Stomach smooth muscle (tissue), 2 donors: ENCODE results near the gene TP53RK.

Source experiments
- H3K27ac ChIP-seq: one replicate; pipeline ENCODE4 v1.7.0; 2013; ENCODE audit warnings: mild to moderate bottlenecking, low read length, inconsistent platforms
- H3K27me3 ChIP-seq, 2 donors: one replicate each; pipeline ENCODE4 v1.7.0; 2013; ENCODE audit warnings: low read length in 2 of 2; ENCODE audit not compliant: insufficient read depth in 2 of 2, control insufficient read depth in 1 of 2
- H3K36me3 ChIP-seq, 2 donors: one replicate each; pipeline ENCODE4 v1.7.0; 2013; ENCODE audit warnings: low read length in 2 of 2; ENCODE audit not compliant: control insufficient read depth in 2 of 2, insufficient read depth in 2 of 2
- H3K4me1 ChIP-seq: one replicate; pipeline ENCODE4 v1.7.0; 2013; ENCODE audit warnings: low read length; ENCODE audit not compliant: control insufficient read depth, insufficient read depth
- H3K4me3 ChIP-seq, 2 donors: one replicate each; pipeline ENCODE4 v1.7.0; 2013; ENCODE audit warnings: low read length in 2 of 2
- H3K9ac ChIP-seq, 2 donors: one replicate each; pipeline ENCODE4 v1.7.0; 2013; ENCODE audit warnings: low read length in 2 of 2, mild to moderate bottlenecking in 1 of 2
- H3K9me3 ChIP-seq, 2 donors: one replicate each; pipeline ENCODE4 v1.7.0; 2013; ENCODE audit warnings: low read length in 2 of 2; ENCODE audit not compliant: control insufficient read depth in 2 of 2
- donor health status: healthy.
- donor health status: Pancreatic carcinoma.

The TP53RK gene

DNA sequence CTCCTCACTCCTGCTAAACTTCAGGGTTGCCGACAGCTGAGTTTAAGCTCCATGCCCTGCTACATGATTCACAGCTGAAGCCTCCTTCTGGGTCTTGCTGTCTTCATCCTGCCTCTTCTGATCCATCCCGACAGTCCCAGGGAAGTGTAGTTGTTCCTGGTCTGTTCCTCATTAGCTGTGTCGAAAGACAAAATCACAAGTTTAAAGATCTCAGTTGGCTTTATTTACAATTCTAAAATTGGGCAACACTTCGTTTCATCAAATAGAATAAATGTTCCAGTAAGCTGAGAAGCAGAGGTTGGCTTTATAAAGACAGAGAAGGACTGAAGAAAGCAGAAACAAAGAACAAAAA, 16.1 kb upstream of the TP53RK start:
- Histone ChIP-seq H3K36me3 (no peaks in the 10 kb centered on the region), H3K4me3 (no peak overlapping the region), H3K27me3 (peaks cover 0 to 7% of the 10 kb centered on the region in 2 donors), H3K9me3 (no peaks in the 10 kb centered on the region), H3K9ac (no peak overlapping the region), H3K4me1 (peaks cover 12% of the 10 kb centered on the region), H3K27ac (no peak overlapping the region)

DNA sequence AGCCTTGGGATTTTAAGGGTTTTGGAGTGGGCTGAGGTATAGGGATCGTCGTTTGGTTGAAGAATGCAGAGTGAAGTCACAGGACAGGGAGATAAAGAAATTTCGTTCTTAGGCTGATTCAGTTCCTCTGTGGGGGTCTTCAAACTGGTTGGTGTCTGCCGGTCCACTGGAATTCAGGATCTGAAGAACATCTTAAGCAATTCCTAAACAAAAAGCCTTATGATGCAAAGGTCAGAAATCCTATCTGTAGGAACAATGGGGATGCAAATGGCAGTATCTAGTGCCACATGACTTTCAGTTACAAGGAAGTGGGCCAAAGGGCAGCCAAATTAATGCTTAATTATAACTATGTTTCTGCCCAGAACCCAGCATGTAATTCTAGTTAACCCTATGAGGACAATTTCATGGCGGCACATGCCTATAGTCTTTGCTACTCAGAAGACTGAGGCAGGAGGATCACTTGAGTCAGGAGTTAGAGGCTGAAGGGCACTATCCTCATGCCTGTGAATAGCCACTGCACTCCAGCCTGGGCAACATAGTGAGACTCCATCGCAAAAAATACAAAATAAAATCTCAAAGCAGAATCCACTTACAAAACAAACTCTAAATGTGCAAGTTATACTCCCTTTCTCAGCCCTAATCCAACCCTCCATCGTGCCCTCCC, 15.6 kb upstream of the TP53RK start:
- no peak overlapping the region for H3K27ac ChIP-seq
- H3K9me3 ChIP-seq, result no peaks in the 10 kb centered on the region
- H3K4me3 ChIP-seq, result no peak overlapping the region

DNA sequence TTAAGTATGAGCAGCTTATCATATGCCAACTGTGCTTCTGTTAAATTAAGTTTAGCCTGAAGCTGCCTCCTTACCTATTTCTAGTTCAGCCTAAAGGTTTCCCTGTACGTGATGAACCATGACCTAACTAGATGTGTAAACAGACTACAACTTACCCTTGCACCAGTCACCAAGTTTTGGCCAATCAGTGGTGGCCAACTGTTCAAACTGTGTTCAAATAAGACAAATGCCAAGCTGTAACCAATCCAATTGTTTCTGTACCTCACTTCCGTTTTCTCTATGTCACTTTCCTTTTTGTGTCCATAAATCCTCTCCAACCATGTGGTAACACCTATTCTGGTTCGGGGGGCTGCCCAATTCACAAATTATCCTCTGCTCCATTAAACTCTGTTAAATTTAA, 14.2 kb upstream of the TP53RK start:
- no peaks in the 10 kb centered on the region for H3K9me3 ChIP-seq
- no peaks in the 10 kb centered on the region for H3K4me1 ChIP-seq
- H3K27me3 ChIP-seq, result peaks cover 0 to 12% of the 10 kb centered on the region in 2 donors
- no peak overlapping the region for H3K27ac ChIP-seq
- no peak overlapping the region for H3K4me3 ChIP-seq
- H3K36me3 ChIP-seq, result no peaks in the 10 kb centered on the region
- no peak overlapping the region for H3K9ac ChIP-seq

More for the DNA sequence above, 15.6 kb upstream of the TP53RK start:
- peaks cover 0 to 10% of the 10 kb centered on the region in 2 donors for H3K27me3 ChIP-seq
- no peak overlapping the region for H3K9ac ChIP-seq
- no peaks in the 10 kb centered on the region for H3K36me3 ChIP-seq
- peaks cover 7% of the 10 kb centered on the region for H3K4me1 ChIP-seq

DNA sequence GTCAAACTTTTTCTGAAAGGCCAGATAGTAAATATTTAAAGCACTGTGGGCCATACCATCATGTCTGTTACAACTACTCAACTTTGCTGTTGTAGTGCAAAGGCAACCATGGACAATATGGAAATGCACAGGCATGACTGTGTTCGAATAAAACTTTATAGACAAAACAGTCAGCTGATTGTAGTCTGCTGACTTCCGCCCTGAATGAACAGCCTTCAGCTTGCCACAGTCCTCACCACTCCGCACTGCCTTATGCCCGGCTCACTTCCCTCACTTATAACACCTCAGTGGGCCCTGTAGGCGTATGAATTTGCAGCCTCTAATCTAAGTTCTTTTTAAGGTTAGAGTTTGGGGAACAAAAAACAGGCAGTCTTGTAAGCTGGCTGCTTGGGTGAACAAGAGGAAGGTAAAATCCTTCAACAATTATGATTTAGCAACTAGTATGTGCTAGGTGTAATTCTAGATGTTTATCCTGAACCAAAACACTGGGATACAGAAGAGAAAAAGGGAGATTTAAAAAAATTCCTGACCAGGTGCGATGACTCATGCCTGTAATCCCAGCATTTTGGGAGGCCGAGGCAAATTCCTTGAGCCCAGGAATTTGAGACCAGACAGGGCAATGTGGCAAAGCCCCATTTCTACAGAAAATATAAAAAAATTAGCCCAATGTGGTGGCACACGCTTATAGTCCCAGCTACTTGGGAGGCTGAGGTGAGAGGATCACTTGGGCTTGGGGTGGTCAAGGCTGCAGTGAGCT, 13.4 kb upstream of the TP53RK start:
- H3K36me3 ChIP-seq, result no peaks in the 10 kb centered on the region
- no peaks in the 10 kb centered on the region for H3K9me3 ChIP-seq
- peaks cover 0 to 13% of the 10 kb centered on the region in 2 donors for H3K27me3 ChIP-seq
- no peak overlapping the region for H3K9ac ChIP-seq
- no peak overlapping the region for H3K4me3 ChIP-seq
- no peak overlapping the region for H3K27ac ChIP-seq
- H3K4me1 ChIP-seq, result no peaks in the 10 kb centered on the region

DNA sequence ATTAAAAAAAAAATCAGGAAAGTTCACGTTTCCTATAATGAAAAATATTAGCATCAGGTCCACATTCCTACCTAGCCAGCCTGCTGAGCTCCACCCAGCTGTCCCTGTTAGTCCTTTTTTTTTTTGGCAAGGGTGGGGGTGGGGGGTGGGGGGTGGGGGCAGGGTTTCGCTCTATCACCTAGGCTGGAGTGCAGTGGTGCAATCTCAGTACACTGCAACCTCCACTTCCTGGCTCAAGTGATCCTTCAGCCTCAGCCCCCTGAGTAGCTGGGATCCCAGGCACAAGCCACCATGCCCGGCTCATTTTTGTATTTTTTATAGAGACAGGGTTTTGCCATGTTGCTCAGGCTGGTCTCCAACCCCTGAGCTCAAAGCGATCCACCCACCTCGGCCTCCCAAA, 12.7 kb upstream of the TP53RK start:
- Histone ChIP-seq H3K4me3 (no peak overlapping the region), H3K36me3 (no peaks in the 10 kb centered on the region), H3K4me1 (no peaks in the 10 kb centered on the region), H3K27me3 (peaks cover 0 to 15% of the 10 kb centered on the region in 2 donors), H3K27ac (no peak overlapping the region), H3K9me3 (no peaks in the 10 kb centered on the region), H3K9ac (no peak overlapping the region)

DNA sequence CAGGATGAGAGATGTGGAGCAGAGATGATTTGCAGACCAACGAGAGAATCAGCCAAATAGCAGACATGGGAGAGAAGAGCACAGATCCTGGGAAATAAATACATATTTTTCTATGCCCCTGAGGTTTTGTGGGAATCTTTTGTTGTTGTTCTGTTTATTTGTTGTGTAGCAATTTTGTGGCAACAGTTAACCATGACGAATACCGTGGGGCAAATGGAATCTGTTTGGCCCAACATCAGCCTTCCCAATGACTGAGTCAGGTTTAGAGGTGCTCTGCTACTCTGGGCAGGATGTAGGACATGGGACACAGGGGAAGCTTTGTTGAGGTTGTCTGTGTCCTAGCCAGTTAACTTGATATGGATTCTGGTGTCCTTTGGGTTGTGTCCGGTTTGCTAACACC, 12.3 kb upstream of the TP53RK start:
- Histone ChIP-seq H3K9ac (no peak overlapping the region), H3K27ac (no peak overlapping the region), H3K27me3 (peaks cover 0 to 18% of the 10 kb centered on the region in 2 donors)

DNA sequence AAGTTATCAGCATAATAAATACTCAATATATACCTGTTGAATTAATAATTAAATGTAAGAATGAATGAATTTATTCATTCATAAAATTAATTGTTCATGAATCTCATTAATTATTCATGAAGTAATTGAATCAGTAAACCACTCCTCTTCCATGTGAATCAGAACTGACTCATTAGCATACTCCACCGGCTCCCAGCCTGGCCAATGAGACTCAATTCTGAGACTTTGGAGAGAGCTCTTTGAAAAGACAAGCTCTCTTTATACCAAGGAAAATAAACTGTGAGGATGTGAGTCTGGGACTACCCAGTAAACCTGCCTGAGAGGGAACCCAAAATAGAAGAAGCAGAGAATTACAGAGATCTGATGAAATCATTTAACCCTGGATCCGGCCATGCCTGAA, 11.8 kb upstream of the TP53RK start:
- Histone ChIP-seq H3K27ac (no peak overlapping the region), H3K36me3 (no peaks in the 10 kb centered on the region), H3K9me3 (no peaks in the 10 kb centered on the region), H3K27me3 (peaks cover 0 to 21% of the 10 kb centered on the region in 2 donors), H3K9ac (no peak overlapping the region), H3K4me1 (no peaks in the 10 kb centered on the region), H3K4me3 (no peak overlapping the region)

More for the DNA sequence above, 12.3 kb upstream of the TP53RK start:
- Histone ChIP-seq H3K9me3 (no peaks in the 10 kb centered on the region), H3K36me3 (no peaks in the 10 kb centered on the region), H3K4me3 (no peak overlapping the region), H3K4me1 (no peaks in the 10 kb centered on the region)

DNA sequence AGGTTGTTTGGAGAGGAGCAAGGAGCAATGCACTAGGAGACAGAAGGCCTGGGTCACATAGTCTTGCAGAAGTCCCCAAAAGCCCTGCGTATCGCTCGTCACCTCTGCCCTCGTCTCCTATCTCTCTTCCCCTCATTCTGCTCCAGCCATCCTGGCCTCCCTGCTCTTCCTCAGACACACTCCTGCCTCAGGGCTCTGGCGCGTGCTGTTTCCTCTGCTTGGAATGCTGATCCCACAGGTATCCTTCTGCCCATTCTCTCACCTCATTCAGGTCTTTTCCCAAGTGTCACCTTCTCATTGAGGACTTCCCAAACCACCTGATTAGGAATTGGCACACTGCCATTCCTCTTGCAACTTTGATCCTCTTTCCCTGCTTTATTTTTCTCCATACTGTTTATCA, 11.2 kb upstream of the TP53RK start:
- no peak overlapping the region for H3K27ac ChIP-seq
- H3K36me3 ChIP-seq, result no peaks in the 10 kb centered on the region
- peaks cover 2 to 21% of the 10 kb centered on the region in 2 donors for H3K27me3 ChIP-seq
- no peak overlapping the region for H3K9ac ChIP-seq
- no peaks in the 10 kb centered on the region for H3K4me1 ChIP-seq
- H3K9me3 ChIP-seq, result no peaks in the 10 kb centered on the region
- H3K4me3 ChIP-seq, result no peak overlapping the region

DNA sequence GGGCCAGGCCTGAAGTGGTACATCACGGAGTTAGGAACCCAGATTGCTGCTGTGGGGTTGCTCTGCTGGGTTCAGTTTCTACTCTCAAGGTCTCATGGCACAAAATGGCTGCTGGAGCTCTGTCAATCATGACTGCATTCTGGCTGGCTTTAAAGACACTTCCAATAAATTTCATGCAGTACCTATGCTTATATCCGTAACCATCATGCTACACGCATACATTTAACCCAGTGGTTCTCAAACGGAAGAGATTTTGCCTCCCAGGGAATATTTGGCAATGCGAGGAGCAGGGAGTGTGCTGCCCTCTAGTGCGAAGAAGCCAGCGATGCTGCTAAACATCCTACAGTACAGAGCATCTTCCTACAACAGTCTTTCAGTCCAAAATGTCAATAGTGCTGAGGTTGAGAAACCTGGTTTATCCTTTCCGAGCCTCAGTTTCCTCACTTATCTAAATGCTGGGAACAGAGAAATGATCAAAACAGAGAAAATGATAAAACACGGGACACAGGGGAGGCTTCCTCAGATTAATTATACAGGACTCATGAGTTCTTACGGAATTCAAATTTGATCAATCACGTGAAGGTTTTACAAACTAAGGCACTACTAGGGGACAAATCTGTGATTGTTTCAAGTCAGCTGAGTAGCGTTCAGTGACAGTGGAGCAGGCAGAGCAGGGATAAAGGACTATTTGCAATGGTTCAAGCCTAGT, 10.6 kb upstream of the TP53RK start:
- Histone ChIP-seq H3K36me3 (no peaks in the 10 kb centered on the region), H3K4me1 (no peaks in the 10 kb centered on the region), H3K4me3 (no peak overlapping the region), H3K27ac (no peak overlapping the region), H3K27me3 (peaks cover 2 to 21% of the 10 kb centered on the region in 2 donors), H3K9ac (no peak overlapping the region), H3K9me3 (no peaks in the 10 kb centered on the region)

DNA sequence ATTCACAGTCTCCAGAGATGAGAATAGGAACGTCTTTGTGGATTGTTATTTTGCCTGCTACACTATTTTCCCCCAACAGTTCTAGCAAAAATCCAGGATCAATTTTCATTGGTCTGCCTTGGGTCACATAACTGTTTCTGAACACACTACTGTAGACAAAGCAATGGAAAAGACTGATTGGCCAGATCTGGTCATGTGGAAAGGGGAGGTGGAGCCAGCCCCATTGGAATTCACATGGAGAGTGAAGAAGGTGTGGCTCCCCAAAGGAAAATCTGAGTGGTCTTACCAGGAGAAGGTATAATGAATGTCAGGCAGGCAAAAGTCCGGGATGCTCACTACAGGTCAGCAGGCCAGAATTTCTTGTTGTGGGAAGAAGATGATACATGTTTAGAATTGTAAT, 9.5 kb upstream of the TP53RK start:
- Histone ChIP-seq H3K27me3 (peaks cover 2 to 21% of the 10 kb centered on the region in 2 donors), H3K27ac (no peak overlapping the region), H3K4me1 (no peaks in the 10 kb centered on the region), H3K4me3 (no peak overlapping the region), H3K9me3 (no peaks in the 10 kb centered on the region), H3K36me3 (no peaks in the 10 kb centered on the region), H3K9ac (no peak overlapping the region)
